Measurements from ENCODE around the gene PRPF19. TPM values are rescaled to one million over a fixed set of nuclear protein-coding genes. Genes with fewer than 3 reads are reported as not detected.

Gene PRPF19
- total RNA-seq, 1 experiment from 2014 or later = 128 TPM

GRCh38 chr11:60934790-60935605 lies 28.6 kb upstream of the PRPF19 start:
- intact Hi-C loops (cut with micrococcal nuclease; ENCODE audit: unreplicated experiment) = no loop called here
- CTCF ChIA-PET = no interaction called here
- no peak for TF ChIP-seq CTCF (IDR thresholded peaks at IDR 0.05; ENCODE audit: unreplicated experiment)

GRCh38 chr11:60934124-60934789 lies 27.9 kb upstream of the PRPF19 start:
- H3K4me1 Mint-ChIP-seq (ENCODE audit: low read depth, unreplicated experiment) = no peaks in the 10 kb centered on the region
- DNase-seq = no peak
- H3K27me3 Mint-ChIP-seq (ENCODE audit: unreplicated experiment) = no peaks in the 10 kb centered on the region
- peaks cover 24% of the 10 kb centered on the region for H3K36me3 Mint-ChIP-seq (ENCODE audit: insufficient read depth, unreplicated experiment)
- CTCF ChIA-PET = no interaction called here
- intact Hi-C loops (cut with micrococcal nuclease; ENCODE audit: unreplicated experiment) = no loop called here
- no peaks in the 10 kb centered on the region for H3K9me3 Mint-ChIP-seq (ENCODE audit: low read depth, unreplicated experiment)
- no peak for TF ChIP-seq CTCF (IDR thresholded peaks at IDR 0.05; ENCODE audit: unreplicated experiment)
- no peak overlapping the region for H3K4me3 Mint-ChIP-seq (ENCODE audit: low read depth, unreplicated experiment)
- H3K27ac Mint-ChIP-seq (ENCODE audit: unreplicated experiment) = no peak overlapping the region
- BruUV-seq (replicated peaks) = no TSS peak

More at GRCh38 chr11:60934790-60935605, 28.6 kb upstream of the PRPF19 start:
- Mint-ChIP-seq H3K27ac (ENCODE audit: unreplicated experiment) (no peak overlapping the region), H3K36me3 (ENCODE audit: insufficient read depth, unreplicated experiment) (peaks cover 24% of the 10 kb centered on the region), H3K27me3 (ENCODE audit: unreplicated experiment) (no peaks in the 10 kb centered on the region), H3K4me1 (ENCODE audit: low read depth, unreplicated experiment) (no peaks in the 10 kb centered on the region), H3K4me3 (ENCODE audit: low read depth, unreplicated experiment) (no peak overlapping the region), H3K9me3 (ENCODE audit: low read depth, unreplicated experiment) (no peaks in the 10 kb centered on the region)
- no TSS peak for BruUV-seq (replicated peaks)
- no peak for DNase-seq

- Mint-ChIP-seq H3K36me3 (ENCODE audit: insufficient read depth, unreplicated experiment) (peaks cover 24% of the 10 kb centered on the region), H3K9me3 (ENCODE audit: low read depth, unreplicated experiment) (no peaks in the 10 kb centered on the region), H3K27ac (ENCODE audit: unreplicated experiment) (no peak overlapping the region), H3K4me1 (ENCODE audit: low read depth, unreplicated experiment) (no peaks in the 10 kb centered on the region), H3K4me3 (ENCODE audit: low read depth, unreplicated experiment) (no peak overlapping the region), H3K27me3 (ENCODE audit: unreplicated experiment) (no peaks in the 10 kb centered on the region)
- DNase-seq = no peak
- BruUV-seq (replicated peaks) = no TSS peak
- CTCF ChIA-PET = interaction anchor here (0.6 kb wide), 1 partner anchor 69 kb away, joined by 3 read pairs; no protein-coding TSS in a partner anchor
- intact Hi-C loops (cut with micrococcal nuclease; ENCODE audit: unreplicated experiment) = no loop called here
- TF ChIP-seq CTCF (IDR thresholded peaks at IDR 0.05; ENCODE audit: unreplicated experiment) = no peak
Observed at GRCh38 chr11:60933416-60934123, 27.2 kb upstream of the PRPF19 start.

- no peak for DNase-seq
- Mint-ChIP-seq H3K4me1 (ENCODE audit: low read depth, unreplicated experiment) (no peaks in the 10 kb centered on the region), H3K27ac (ENCODE audit: unreplicated experiment) (no peak overlapping the region), H3K4me3 (ENCODE audit: low read depth, unreplicated experiment) (no peak overlapping the region), H3K36me3 (ENCODE audit: insufficient read depth, unreplicated experiment) (peaks cover 17% of the 10 kb centered on the region), H3K9me3 (ENCODE audit: low read depth, unreplicated experiment) (no peaks in the 10 kb centered on the region), H3K27me3 (ENCODE audit: unreplicated experiment) (no peaks in the 10 kb centered on the region)
- no TSS peak for BruUV-seq (replicated peaks)
- no peak for TF ChIP-seq CTCF (IDR thresholded peaks at IDR 0.05; ENCODE audit: unreplicated experiment)
- intact Hi-C loops (cut with micrococcal nuclease; ENCODE audit: unreplicated experiment) = no loop called here
- CTCF ChIA-PET = interaction anchor here (0.6 kb wide), 1 partner anchor 69 kb away, joined by 3 read pairs; no protein-coding TSS in a partner anchor
Observed at GRCh38 chr11:60932605-60933356, 26.4 kb upstream of the PRPF19 start.
